ENCODE results near the gene SYNE1. TPM values are rescaled to one million over a fixed set of nuclear protein-coding genes. Genes with fewer than 3 reads are reported as not detected.

The SYNE1 gene
- total RNA-seq, 4 donors from 2014 or later: 111 to 156 (median 124) TPM

- intact Hi-C loops (cut with DNase I; ENCODE audit: low total_unique reads): no loop called here
- H3K4me3 ChIP-seq (ENCODE audit: low read depth, poor library complexity, severe bottlenecking): no peak overlapping the region
- no peak for TF ChIP-seq CTCF (IDR thresholded peaks at IDR 0.05)
- no peak for TF ChIP-seq POLR2A (IDR thresholded peaks at IDR 0.05)
- WGBS, 2 donors: 46 to 48% methylated on average over 5 of the region's 5 CpGs
- no peak for DNase-seq (ENCODE audit: low spot score in 2 of 2)
Measured at GRCh38 chr6:152096863-152097496, 540.2 kb downstream of the SYNE1 start.

GRCh38 chr6:152094992-152095592 is 542.1 kb downstream of the SYNE1 start:
- TF ChIP-seq CTCF (IDR thresholded peaks at IDR 0.05) (no peak), POLR2A (IDR thresholded peaks at IDR 0.05) (no peak)
- 18 to 35% methylated on average over 3 of the region's 3 CpGs for WGBS, 2 donors

GRCh38 chr6:152094276-152094675 is 542.9 kb downstream of the SYNE1 start:
- no peak for DNase-seq (ENCODE audit: low spot score in 2 of 2)
- 90 to 93% methylated on average over 4 of the region's 4 CpGs for WGBS, 2 donors
- intact Hi-C loops (cut with DNase I; ENCODE audit: low total_unique reads): no loop called here
- H3K4me3 ChIP-seq (ENCODE audit: low read depth, poor library complexity, severe bottlenecking): no peak overlapping the region
- TF ChIP-seq POLR2A (IDR thresholded peaks at IDR 0.05) (no peak), CTCF (IDR thresholded peaks at IDR 0.05) (no peak)

More at GRCh38 chr6:152094992-152095592, 542.1 kb downstream of the SYNE1 start:
- intact Hi-C loops (cut with DNase I; ENCODE audit: low total_unique reads): no loop called here
- peak; percentile 91 to 92 for DNase-seq (ENCODE audit: low spot score in 2 of 2)
- H3K4me3 ChIP-seq (ENCODE audit: low read depth, poor library complexity, severe bottlenecking): no peak overlapping the region

- TF ChIP-seq POLR2A (IDR thresholded peaks at IDR 0.05) (no peak), CTCF (IDR thresholded peaks at IDR 0.05) (no peak)
- WGBS, 2 donors: 81 to 84% methylated on average over 6 of the region's 6 CpGs
- no peak overlapping the region for H3K4me3 ChIP-seq (ENCODE audit: low read depth, poor library complexity, severe bottlenecking)
- no peak for DNase-seq (ENCODE audit: low spot score in 2 of 2)
- intact Hi-C loops (cut with DNase I; ENCODE audit: low total_unique reads): no loop called here
Measured at GRCh38 chr6:152093711-152094110, 543.5 kb downstream of the SYNE1 start.

- TF ChIP-seq CTCF (IDR thresholded peaks at IDR 0.05): no peak
- no peak for TF ChIP-seq POLR2A (IDR thresholded peaks at IDR 0.05)
- WGBS, 2 donors: 51 to 69% methylated on average over 4 of the region's 4 CpGs
- DNase-seq (ENCODE audit: low spot score in 2 of 2): no peak
- intact Hi-C loops (cut with DNase I; ENCODE audit: low total_unique reads): no loop called here
- no peak overlapping the region for H3K4me3 ChIP-seq (ENCODE audit: low read depth, poor library complexity, severe bottlenecking)
Measured at GRCh38 chr6:152091851-152092341, 545.3 kb downstream of the SYNE1 start.
